Effector CD4-positive, alpha-beta T cell (primary cell): ENCODE results near the gene KAT6B.
"Not testable (repeated sequence)": the region's sequence is repeated elsewhere in the genome, so short reads cannot be mapped to it uniquely, and the experiment has no call there.

Experiments used
- DNase-seq: peaks from one replicate; pipeline ENCODE4 v3.0.0-alpha.2; 2020
- total RNA-seq: gene quantifications from one replicate; lab custom pipeline; 2026; lab: John Stamatoyannopoulos, UW

The KAT6B gene
- total RNA-seq = 180 reads per million, percentile 91 among the genes with 10 or more reads in this experiment

- peak; percentile 100 for DNase-seq
These were observed at the start of gene KAT6B for GRCh38 chr10:74826142-74827044. Gene KAT6B (plus strand): TSS chr10:74826600. CDS start chr10:74842858, 16,258 bp downstream.

- DNase-seq = no peak
These were observed 47.8 kb upstream of the KAT6B start for GRCh38 chr10:74778436-74779094.

GRCh38 chr10:74781870-74782269 lies 44.5 kb upstream of the KAT6B start:
- DNase-seq = not testable (repeated sequence)

- DNase-seq = no peak
These were observed 41.9 kb upstream of the KAT6B start for GRCh38 chr10:74784462-74784861.

GRCh38 chr10:74786126-74786525 lies 40.3 kb upstream of the KAT6B start:
- no peak for DNase-seq

GRCh38 chr10:74787457-74787856 lies 38.9 kb upstream of the KAT6B start:
- no peak for DNase-seq

GRCh38 chr10:74791979-74792378 lies 34.4 kb upstream of the KAT6B start:
- DNase-seq = not testable (repeated sequence)

- no peak for DNase-seq
These were observed 33.7 kb upstream of the KAT6B start for GRCh38 chr10:74792726-74793125.

GRCh38 chr10:74793240-74793639 lies 33.2 kb upstream of the KAT6B start:
- not testable (repeated sequence) for DNase-seq

- no peak for DNase-seq
These were observed 31.9 kb upstream of the KAT6B start for GRCh38 chr10:74794531-74794930.

- no peak for DNase-seq
These were observed 28.9 kb upstream of the KAT6B start for GRCh38 chr10:74797550-74797949.

GRCh38 chr10:74799721-74800221 lies 26.6 kb upstream of the KAT6B start:
- no peak for DNase-seq

- no peak for DNase-seq
These were observed 25.0 kb upstream of the KAT6B start for GRCh38 chr10:74801447-74801846.

- no peak for DNase-seq
These were observed 17.9 kb upstream of the KAT6B start for GRCh38 chr10:74808501-74808900.

- DNase-seq = no peak
These were observed 16.3 kb upstream of the KAT6B start for GRCh38 chr10:74810087-74810486.

- DNase-seq = no peak
These were observed 12.8 kb upstream of the KAT6B start for GRCh38 chr10:74813381-74814259.

GRCh38 chr10:74814797-74815196 lies 11.6 kb upstream of the KAT6B start:
- no peak for DNase-seq

- DNase-seq = no peak
These were observed 9.4 kb upstream of the KAT6B start for GRCh38 chr10:74816824-74817498.

- no peak for DNase-seq
These were observed 4.9 kb upstream of the KAT6B start for GRCh38 chr10:74821501-74821900.

- DNase-seq = no peak
These were observed 4.3 kb upstream of the KAT6B start for GRCh38 chr10:74822101-74822500.

- DNase-seq = no peak
These were observed 3.8 kb upstream of the KAT6B start for GRCh38 chr10:74822521-74823089.

- no peak for DNase-seq
These were observed 2.6 kb upstream of the KAT6B start for GRCh38 chr10:74823791-74824183.
